Measurements from ENCODE around the gene GUF1. TPM values are rescaled to one million over a fixed set of nuclear protein-coding genes. Genes with fewer than 3 reads are reported as not detected.

GUF1 gene
- total and polyA plus RNA-seq, 2 of the 13 experiments (the other 11 are each of a cell fraction or from before 2014, with no cell fraction given) = 10.3 to 24.6 TPM

DNA sequence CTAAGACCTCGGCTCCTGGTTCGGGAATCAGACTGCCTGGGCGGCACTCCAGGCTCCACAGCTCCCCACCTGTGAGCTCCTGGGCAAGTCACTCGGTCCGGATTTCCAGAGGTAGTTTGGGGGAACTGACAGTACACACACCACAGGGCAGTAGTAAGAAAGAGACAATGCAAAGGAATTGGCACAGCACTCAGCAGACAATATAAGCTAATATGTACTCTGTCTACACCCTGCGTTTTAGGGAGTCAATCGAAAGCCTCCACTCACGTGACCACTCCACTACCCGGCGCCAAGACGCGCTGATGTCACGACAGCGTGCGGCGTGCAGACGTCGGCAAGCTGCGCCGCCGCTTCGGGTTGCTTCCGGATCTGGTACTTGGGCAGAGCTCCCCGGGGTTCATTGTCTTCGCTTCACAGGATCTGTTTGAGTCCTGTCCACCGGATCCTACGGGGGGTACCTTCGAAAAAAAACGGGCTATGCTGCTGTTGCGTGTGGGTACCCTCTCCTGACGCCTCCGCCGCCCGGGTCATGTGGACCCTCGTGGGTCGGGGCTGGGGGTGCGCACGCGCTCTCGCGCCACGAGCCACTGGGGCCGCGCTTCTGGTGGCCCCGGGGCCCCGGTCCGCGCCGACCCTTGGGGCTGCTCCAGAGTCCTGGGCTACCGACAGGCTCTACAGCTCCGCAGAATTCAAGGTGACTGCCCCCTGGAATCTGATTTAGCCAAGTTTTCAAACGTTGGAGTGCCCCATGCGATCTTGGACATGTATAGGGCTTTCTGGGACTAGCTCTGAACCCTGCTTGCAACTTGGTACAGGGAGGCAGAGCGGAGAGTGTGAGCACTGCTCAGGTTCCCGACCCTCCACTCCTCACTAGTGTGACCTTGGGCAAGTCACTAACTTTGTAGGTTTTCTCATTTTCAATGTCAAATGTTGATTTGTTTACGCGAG lies at the start of gene GUF1 (continued):
- peak; percentile 51; the same call in 1 of the 2 replicates for TF ChIP-seq ZBTB38 (CRISPR knock-in tag; IDR thresholded peaks at IDR 0.05)
- no peak for TF ChIP-seq ZNF446 (CRISPR knock-in tag; IDR thresholded peaks at IDR 0.05)
- TF ChIP-seq NR2F2 (IDR thresholded peaks at IDR 0.05; ENCODE audit: borderline replicate concordance, low read depth) = no peak; the same call in 1 of the 2 replicates
- peak in 1 of 2 experiments; percentile 82; a peak in 2 of 4 replicates for TF ChIP-seq KLF16 (CRISPR knock-in tag; IDR thresholded peaks at IDR 0.05)
- TF ChIP-seq, protein P1, sequence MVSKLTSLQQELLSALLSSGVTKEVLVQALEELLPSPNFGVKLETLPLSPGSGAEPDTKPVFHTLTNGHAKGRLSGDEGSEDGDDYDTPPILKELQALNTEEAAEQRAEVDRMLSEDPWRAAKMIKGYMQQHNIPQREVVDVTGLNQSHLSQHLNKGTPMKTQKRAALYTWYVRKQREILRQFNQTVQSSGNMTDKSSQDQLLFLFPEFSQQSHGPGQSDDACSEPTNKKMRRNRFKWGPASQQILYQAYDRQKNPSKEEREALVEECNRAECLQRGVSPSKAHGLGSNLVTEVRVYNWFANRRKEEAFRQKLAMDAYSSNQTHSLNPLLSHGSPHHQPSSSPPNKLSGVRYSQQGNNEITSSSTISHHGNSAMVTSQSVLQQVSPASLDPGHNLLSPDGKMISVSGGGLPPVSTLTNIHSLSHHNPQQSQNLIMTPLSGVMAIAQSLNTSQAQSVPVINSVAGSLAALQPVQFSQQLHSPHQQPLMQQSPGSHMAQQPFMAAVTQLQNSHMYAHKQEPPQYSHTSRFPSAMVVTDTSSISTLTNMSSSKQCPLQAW (CRISPR knock-in tag; IDR thresholded peaks at IDR 0.05) = peak; percentile 77; the same call in 1 of the 2 replicates
- no peak; the same call in 1 of the 2 replicates for TF ChIP-seq GATAD2A (CRISPR knock-in tag; IDR thresholded peaks at IDR 0.05)
- 0 out of 2 replicates have a peak, but pooled peaks have one; percentile 29 for TF ChIP-seq ZNF292 (CRISPR knock-in tag; IDR thresholded peaks at IDR 0.05; ENCODE audit: borderline replicate concordance, low read depth)
- TF ChIP-seq HCFC1 (IDR thresholded peaks at IDR 0.05; ENCODE audit: low read depth, low read length) = peak; percentile 49; the same call in 1 of the 2 replicates
- TF ChIP-seq ZNF34 (CRISPR knock-in tag; IDR thresholded peaks at IDR 0.05; ENCODE audit: borderline replicate concordance) = peak; percentile 43; the same call in 1 of the 2 replicates
- TF ChIP-seq REL (CRISPR knock-in tag; conservative IDR thresholded peaks at IDR 0.05) = no peak; the same call in 1 of the 2 replicates
- peak; percentile 96 for TF ChIP-seq KMT2B (CRISPR knock-in tag; IDR thresholded peaks at IDR 0.05)
- peak; percentile 42; the same call in 1 of the 2 replicates for TF ChIP-seq ZBTB7A (CRISPR knock-in tag; IDR thresholded peaks at IDR 0.05)
- TF ChIP-seq SMAD3 (CRISPR knock-in tag; IDR thresholded peaks at IDR 0.05) = peak; percentile 62
- TF ChIP-seq SIN3B (IDR thresholded peaks at IDR 0.05; ENCODE audit: low read length) = 0 out of 2 replicates have a peak, but pooled peaks have one; percentile 44
- no peak for TF ChIP-seq NCOA1 (CRISPR knock-in tag; IDR thresholded peaks at IDR 0.05)
- TF ChIP-seq ARNTL (CRISPR knock-in tag; IDR thresholded peaks at IDR 0.05) = peak; percentile 73
- no peak for TF ChIP-seq DNMT3B (CRISPR knock-in tag; conservative IDR thresholded peaks at IDR 0.05)
- 0 out of 2 replicates have a peak, but pooled peaks have one; percentile 15 for TF ChIP-seq SP2 (CRISPR knock-in tag; IDR thresholded peaks at IDR 0.05)

Measured in HepG2 (cell line).